GM23338 (cell line): ENCODE measurements around the gene SPRY1. TPM values are rescaled to one million over a fixed set of nuclear protein-coding genes. Genes with fewer than 3 reads are reported as not detected.

Experiments
- ATAC-seq: fragments of 200-7000 bp; cut with Tn5 transposase; 3 replicates; pipeline ENCODE4 v1.9.1; 2020
- DNase-seq: peaks from one replicate; pipeline ENCODE4 v3.0.0-alpha.2; 2015; ENCODE audit warnings: low spot score
- H2AFZ ChIP-seq: fragments of 200-600 bp; sonication (generic); 2 replicates; pipeline ENCODE4 v1.8.0; 2016; ENCODE audit warnings: antibody characterized with exemption, mild to moderate bottlenecking, moderate library complexity
- H3F3A ChIP-seq: fragments of 200-600 bp; sonication (generic); replicated peaks from 2 replicates; pipeline ENCODE4 v1.8.0; 2017; ENCODE audit warnings: antibody characterized with exemption, mixed run types, low read depth
- H3K27ac ChIP-seq: fragments of 200-600 bp; sonication (generic); 2 replicates; pipeline ENCODE4 v1.6.1; 2016; ENCODE audit warnings: low read depth
- H3K27me3 ChIP-seq: fragments of 200-600 bp; sonication (generic); 2 replicates; pipeline ENCODE4 v1.8.0; 2016; ENCODE audit warnings: mild to moderate bottlenecking, mixed run types, moderate library complexity; ENCODE audit not compliant: insufficient read depth
- H3K36me3 ChIP-seq: fragments of 200-600 bp; sonication (generic); 2 replicates; pipeline ENCODE4 v1.8.0; 2016; ENCODE audit warnings: mild to moderate bottlenecking; ENCODE audit not compliant: insufficient read depth
- H3K4me1 ChIP-seq: fragments of 200-600 bp; sonication (generic); 2 replicates; pipeline ENCODE4 v1.8.0; 2016; ENCODE audit warnings: mild to moderate bottlenecking, moderate library complexity; ENCODE audit not compliant: insufficient read depth
- H3K4me2 ChIP-seq: fragments of 200-600 bp; sonication (generic); 2 replicates; pipeline ENCODE4 v1.7.1; 2017; ENCODE audit warnings: mixed run types
- H3K4me3 ChIP-seq: fragments of 200-600 bp; sonication (generic); 2 replicates; pipeline ENCODE4 v1.6.1; 2016; ENCODE audit warnings: mixed run types
- H3K79me2 ChIP-seq: fragments of 200-600 bp; sonication (generic); replicated peaks from 2 replicates; pipeline ENCODE4 v1.8.0; 2017; ENCODE audit warnings: mild to moderate bottlenecking; ENCODE audit not compliant: insufficient read depth
- H3K9me2 ChIP-seq: fragments of 200-600 bp; sonication (generic); 2 replicates; pipeline ENCODE4 v1.8.0; 2017; ENCODE audit not compliant: insufficient read depth
- H4K20me1 ChIP-seq: fragments of 200-600 bp; sonication (generic); replicated peaks from 2 replicates; pipeline ENCODE4 v1.8.0; 2017; ENCODE audit warnings: mild to moderate bottlenecking; ENCODE audit not compliant: insufficient read depth
- H3K27ac Mint-ChIP-seq: 2 replicates; pipeline ENCODE4 v1.8.0; 2020; ENCODE audit warnings: inconsistent platforms, mild to moderate bottlenecking, moderate library complexity, mixed read lengths
- H3K27me3 Mint-ChIP-seq: 3 replicates; pipeline ENCODE4 v1.8.0; 2022; ENCODE audit warnings: low read depth, mild to moderate bottlenecking, moderate library complexity, mixed read lengths, inconsistent platforms; ENCODE audit not compliant: insufficient read depth, poor library complexity
- H3K36me3 Mint-ChIP-seq: 3 replicates; pipeline ENCODE4 v1.8.0; 2021; ENCODE audit warnings: low read depth, mild to moderate bottlenecking, inconsistent platforms, moderate library complexity, mixed read lengths
- H3K4me1 Mint-ChIP-seq: 3 replicates; pipeline ENCODE4 v1.8.0; 2020; ENCODE audit warnings: mild to moderate bottlenecking, inconsistent platforms, mixed read lengths
- H3K4me3 Mint-ChIP-seq: 3 replicates; pipeline ENCODE4 v1.8.0; 2021; ENCODE audit warnings: moderate library complexity, mild to moderate bottlenecking, inconsistent platforms, mixed read lengths
- H3K9me3 Mint-ChIP-seq: 3 replicates; pipeline ENCODE4 v1.8.0; 2020; ENCODE audit warnings: moderate library complexity, mild to moderate bottlenecking, inconsistent platforms, mixed read lengths
- CREB1 ChIP-seq: fragments of 250-450 bp; sonication (Bioruptor Pico); IDR thresholded peaks from 2 replicates; pipeline ENCODE4 v1.5.0; 2020; ENCODE audit warnings: low read depth, mild to moderate bottlenecking, moderate library complexity
- CTCF ChIP-seq, 2 experiments: fragments of 200-600 bp in 1 of 2; sonication (generic) in 1 of 2; conservative IDR thresholded peaks; 2 replicates each; pipeline versions ENCODE4 v1.5.1 to v1.6.1; 2016 to 2017; ENCODE audit warnings: antibody characterized with exemption in 2 of 2, low read depth in 2 of 2, mild to moderate bottlenecking in 2 of 2, moderate library complexity in 1 of 2
- EZH2 ChIP-seq: fragments of 200-600 bp; sonication (generic); IDR thresholded peaks from one replicate; pipeline ENCODE4 v1.8.0; 2017; ENCODE audit warnings: antibody characterized with exemption, mild to moderate bottlenecking, low read depth; ENCODE audit not compliant: unreplicated experiment
- EZH2phosphoT487 ChIP-seq: fragments of 200-600 bp; sonication (generic); IDR thresholded peaks from one replicate; pipeline ENCODE4 v1.8.1; 2018; ENCODE audit warnings: antibody characterized with exemption; ENCODE audit not compliant: unreplicated experiment
- JUNB ChIP-seq: IDR thresholded peaks from one replicate; pipeline ENCODE4 v1.6.1; 2016; ENCODE audit warnings: antibody characterized with exemption; ENCODE audit not compliant: unreplicated experiment
- NANOG ChIP-seq: IDR thresholded peaks from 2 replicates; pipeline ENCODE4 v1.6.1; 2016; ENCODE audit warnings: antibody characterized with exemption, borderline replicate concordance
- POLR2AphosphoS5 ChIP-seq: IDR thresholded peaks from 2 replicates; pipeline ENCODE4 v1.6.1; 2016; ENCODE audit warnings: antibody characterized with exemption, low read depth
- STAT1 ChIP-seq: IDR thresholded peaks from one replicate; pipeline ENCODE4 v1.6.1; 2016; ENCODE audit warnings: antibody characterized with exemption; ENCODE audit not compliant: unreplicated experiment
- ZNF114 ChIP-seq: fragments of 250-450 bp; sonication (Bioruptor Pico); IDR thresholded peaks from 2 replicates; pipeline ENCODE4 v1.5.0; 2020; ENCODE audit warnings: mild to moderate bottlenecking, moderate library complexity
- ZNF331 ChIP-seq: fragments of 250-450 bp; sonication (Bioruptor Pico); IDR thresholded peaks from 2 replicates; pipeline ENCODE4 v1.5.0; 2020; ENCODE audit warnings: low read depth, mild to moderate bottlenecking, moderate library complexity
- polyA plus RNA-seq: library from polyadenylated mRNA; unstranded; fragments of >200 nt; fragmentation: Nextera tagmentation; extraction: Ambion mirVana; gene quantifications from 2 replicates; pipeline ENCODE4 v1.2.1, GENCODE V29; 2016
- total RNA-seq: library from RNA; depleted of rRNA; stranded (reverse); fragments of >200 nt; shearing (Covaris generic); gene quantifications from 2 replicates; pipeline ENCODE4 v1.2.3, GENCODE V29; 2014
- TF ChIP-seq, protein P1 (sequence below): fragments of 250-450 bp; sonication (Bioruptor Pico); IDR thresholded peaks from 2 replicates; pipeline ENCODE4 v1.5.0; 2020; ENCODE audit warnings: mild to moderate bottlenecking, moderate library complexity
- TF ChIP-seq, protein P2 (sequence below): IDR thresholded peaks from one replicate; pipeline ENCODE4 v1.6.1; 2018; ENCODE audit warnings: antibody characterized with exemption; ENCODE audit not compliant: unreplicated experiment
- TF ChIP-seq, protein P3 (sequence below): IDR thresholded peaks from 2 replicates; pipeline ENCODE4 v1.6.1; 2016; ENCODE audit warnings: antibody characterized with exemption

The SPRY1 gene
- total and polyA plus RNA-seq, 2 experiments from 2014 or later = 62.8 to 103 TPM

DNA sequence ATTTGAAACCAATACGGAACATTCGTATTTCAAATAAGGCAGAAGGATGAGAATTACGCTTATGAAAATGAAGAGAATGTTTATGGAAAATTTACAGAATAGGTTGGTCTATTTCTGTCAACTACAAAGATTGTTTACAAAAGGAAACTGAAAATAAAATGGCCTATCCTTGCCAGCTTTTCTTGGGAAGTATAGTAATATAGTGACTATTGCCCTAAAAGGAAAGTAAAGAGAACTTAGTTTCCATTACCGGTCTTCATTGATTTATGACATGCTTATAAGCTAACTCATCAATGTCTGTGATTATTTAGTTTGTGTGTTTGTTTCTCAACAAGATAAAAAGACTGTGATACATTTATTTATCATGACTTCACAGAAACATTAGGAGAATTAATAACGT, 2.9 kb upstream of the SPRY1 start:
- TF ChIP-seq ZNF114 = no peak
- no peak for TF ChIP-seq JUNB
- no peak for TF ChIP-seq EZH2phosphoT487
- no peak for TF ChIP-seq STAT1
- TF ChIP-seq, protein P1, sequence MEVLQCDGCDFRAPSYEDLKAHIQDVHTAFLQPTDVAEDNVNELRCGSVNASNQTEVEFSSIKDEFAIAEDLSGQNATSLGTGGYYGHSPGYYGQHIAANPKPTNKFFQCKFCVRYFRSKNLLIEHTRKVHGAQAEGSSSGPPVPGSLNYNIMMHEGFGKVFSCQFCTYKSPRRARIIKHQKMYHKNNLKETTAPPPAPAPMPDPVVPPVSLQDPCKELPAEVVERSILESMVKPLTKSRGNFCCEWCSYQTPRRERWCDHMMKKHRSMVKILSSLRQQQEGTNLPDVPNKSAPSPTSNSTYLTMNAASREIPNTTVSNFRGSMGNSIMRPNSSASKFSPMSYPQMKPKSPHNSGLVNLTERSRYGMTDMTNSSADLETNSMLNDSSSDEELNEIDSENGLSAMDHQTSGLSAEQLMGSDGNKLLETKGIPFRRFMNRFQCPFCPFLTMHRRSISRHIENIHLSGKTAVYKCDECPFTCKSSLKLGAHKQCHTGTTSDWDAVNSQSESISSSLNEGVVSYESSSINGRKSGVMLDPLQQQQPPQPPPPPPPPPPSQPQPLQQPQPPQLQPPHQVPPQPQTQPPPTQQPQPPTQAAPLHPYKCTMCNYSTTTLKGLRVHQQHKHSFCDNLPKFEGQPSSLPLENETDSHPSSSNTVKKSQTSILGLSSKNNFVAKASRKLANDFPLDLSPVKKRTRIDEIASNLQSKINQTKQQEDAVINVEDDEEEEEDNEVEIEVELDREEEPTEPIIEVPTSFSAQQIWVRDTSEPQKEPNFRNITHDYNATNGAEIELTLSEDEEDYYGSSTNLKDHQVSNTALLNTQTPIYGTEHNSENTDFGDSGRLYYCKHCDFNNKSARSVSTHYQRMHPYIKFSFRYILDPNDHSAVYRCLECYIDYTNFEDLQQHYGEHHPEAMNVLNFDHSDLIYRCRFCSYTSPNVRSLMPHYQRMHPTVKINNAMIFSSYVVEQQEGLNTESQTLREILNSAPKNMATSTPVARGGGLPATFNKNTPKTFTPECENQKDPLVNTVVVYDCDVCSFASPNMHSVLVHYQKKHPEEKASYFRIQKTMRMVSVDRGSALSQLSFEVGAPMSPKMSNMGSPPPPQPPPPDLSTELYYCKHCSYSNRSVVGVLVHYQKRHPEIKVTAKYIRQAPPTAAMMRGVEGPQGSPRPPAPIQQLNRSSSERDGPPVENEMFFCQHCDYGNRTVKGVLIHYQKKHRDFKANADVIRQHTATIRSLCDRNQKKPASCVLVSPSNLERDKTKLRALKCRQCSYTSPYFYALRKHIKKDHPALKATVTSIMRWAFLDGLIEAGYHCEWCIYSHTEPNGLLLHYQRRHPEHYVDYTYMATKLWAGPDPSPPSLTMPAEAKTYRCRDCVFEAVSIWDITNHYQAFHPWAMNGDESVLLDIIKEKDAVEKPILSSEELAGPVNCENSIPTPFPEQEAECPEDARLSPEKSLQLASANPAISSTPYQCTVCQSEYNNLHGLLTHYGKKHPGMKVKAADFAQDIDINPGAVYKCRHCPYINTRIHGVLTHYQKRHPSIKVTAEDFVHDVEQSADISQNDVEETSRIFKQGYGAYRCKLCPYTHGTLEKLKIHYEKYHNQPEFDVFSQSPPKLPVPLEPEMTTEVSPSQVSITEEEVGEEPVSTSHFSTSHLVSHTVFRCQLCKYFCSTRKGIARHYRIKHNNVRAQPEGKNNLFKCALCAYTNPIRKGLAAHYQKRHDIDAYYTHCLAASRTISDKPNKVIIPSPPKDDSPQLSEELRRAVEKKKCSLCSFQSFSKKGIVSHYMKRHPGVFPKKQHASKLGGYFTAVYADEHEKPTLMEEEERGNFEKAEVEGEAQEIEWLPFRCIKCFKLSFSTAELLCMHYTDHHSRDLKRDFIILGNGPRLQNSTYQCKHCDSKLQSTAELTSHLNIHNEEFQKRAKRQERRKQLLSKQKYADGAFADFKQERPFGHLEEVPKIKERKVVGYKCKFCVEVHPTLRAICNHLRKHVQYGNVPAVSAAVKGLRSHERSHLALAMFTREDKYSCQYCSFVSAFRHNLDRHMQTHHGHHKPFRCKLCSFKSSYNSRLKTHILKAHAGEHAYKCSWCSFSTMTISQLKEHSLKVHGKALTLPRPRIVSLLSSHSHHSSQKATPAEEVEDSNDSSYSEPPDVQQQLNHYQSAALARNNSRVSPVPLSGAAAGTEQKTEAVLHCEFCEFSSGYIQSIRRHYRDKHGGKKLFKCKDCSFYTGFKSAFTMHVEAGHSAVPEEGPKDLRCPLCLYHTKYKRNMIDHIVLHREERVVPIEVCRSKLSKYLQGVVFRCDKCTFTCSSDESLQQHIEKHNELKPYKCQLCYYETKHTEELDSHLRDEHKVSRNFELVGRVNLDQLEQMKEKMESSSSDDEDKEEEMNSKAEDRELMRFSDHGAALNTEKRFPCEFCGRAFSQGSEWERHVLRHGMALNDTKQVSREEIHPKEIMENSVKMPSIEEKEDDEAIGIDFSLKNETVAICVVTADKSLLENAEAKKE = no peak
- TF ChIP-seq CREB1 = no peak
- no peak for TF ChIP-seq CTCF (conservative IDR thresholded peaks at IDR 0.05; ENCODE audit: low read depth in 2 of 2)
- TF ChIP-seq POLR2AphosphoS5 = no peak
- TF ChIP-seq, protein P2, sequence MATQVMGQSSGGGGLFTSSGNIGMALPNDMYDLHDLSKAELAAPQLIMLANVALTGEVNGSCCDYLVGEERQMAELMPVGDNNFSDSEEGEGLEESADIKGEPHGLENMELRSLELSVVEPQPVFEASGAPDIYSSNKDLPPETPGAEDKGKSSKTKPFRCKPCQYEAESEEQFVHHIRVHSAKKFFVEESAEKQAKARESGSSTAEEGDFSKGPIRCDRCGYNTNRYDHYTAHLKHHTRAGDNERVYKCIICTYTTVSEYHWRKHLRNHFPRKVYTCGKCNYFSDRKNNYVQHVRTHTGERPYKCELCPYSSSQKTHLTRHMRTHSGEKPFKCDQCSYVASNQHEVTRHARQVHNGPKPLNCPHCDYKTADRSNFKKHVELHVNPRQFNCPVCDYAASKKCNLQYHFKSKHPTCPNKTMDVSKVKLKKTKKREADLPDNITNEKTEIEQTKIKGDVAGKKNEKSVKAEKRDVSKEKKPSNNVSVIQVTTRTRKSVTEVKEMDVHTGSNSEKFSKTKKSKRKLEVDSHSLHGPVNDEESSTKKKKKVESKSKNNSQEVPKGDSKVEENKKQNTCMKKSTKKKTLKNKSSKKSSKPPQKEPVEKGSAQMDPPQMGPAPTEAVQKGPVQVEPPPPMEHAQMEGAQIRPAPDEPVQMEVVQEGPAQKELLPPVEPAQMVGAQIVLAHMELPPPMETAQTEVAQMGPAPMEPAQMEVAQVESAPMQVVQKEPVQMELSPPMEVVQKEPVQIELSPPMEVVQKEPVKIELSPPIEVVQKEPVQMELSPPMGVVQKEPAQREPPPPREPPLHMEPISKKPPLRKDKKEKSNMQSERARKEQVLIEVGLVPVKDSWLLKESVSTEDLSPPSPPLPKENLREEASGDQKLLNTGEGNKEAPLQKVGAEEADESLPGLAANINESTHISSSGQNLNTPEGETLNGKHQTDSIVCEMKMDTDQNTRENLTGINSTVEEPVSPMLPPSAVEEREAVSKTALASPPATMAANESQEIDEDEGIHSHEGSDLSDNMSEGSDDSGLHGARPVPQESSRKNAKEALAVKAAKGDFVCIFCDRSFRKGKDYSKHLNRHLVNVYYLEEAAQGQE = no peak
- no peak for TF ChIP-seq ZNF331 (CRISPR knock-in tag)
- TF ChIP-seq EZH2 = no peak
- TF ChIP-seq, protein P3, sequence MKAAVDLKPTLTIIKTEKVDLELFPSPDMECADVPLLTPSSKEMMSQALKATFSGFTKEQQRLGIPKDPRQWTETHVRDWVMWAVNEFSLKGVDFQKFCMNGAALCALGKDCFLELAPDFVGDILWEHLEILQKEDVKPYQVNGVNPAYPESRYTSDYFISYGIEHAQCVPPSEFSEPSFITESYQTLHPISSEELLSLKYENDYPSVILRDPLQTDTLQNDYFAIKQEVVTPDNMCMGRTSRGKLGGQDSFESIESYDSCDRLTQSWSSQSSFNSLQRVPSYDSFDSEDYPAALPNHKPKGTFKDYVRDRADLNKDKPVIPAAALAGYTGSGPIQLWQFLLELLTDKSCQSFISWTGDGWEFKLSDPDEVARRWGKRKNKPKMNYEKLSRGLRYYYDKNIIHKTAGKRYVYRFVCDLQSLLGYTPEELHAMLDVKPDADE = no peak
- TF ChIP-seq NANOG = no peak
- Histone ChIP-seq H3K4me3 (no peak overlapping the region), H3K4me2 (no peak overlapping the region), H3K79me2 (peaks cover 13% of the 10 kb centered on the region), H3K27me3 (no peaks in the 10 kb centered on the region), H3K4me1 (peaks cover 15% of the 10 kb centered on the region), H3K27ac (no peak overlapping the region), H3K9me2 (no peaks in the 10 kb centered on the region), H3F3A (0 out of 2 replicates have a peak, but pooled peaks cover 5% of the 10 kb centered on the region), H4K20me1 (no peaks in the 10 kb centered on the region), H3K36me3 (no peaks in the 10 kb centered on the region), H2AFZ (no peak overlapping the region)
- H3K27ac Mint-ChIP-seq = no peak overlapping the region
- no peaks in the 10 kb centered on the region for H3K36me3 Mint-ChIP-seq
- no peaks in the 10 kb centered on the region; the same call in 2 of the 3 replicates for H3K9me3 Mint-ChIP-seq
- H3K4me3 Mint-ChIP-seq = no peak overlapping the region
- DNase-seq (no peak), ATAC-seq (no peak)
- H3K4me1 Mint-ChIP-seq = peaks cover 14% of the 10 kb centered on the region
- peaks cover 3% of the 10 kb centered on the region for H3K27me3 Mint-ChIP-seq
